Frontal cortex (tissue), 4 donors: ENCODE data around the gene CLDN11. TPM values are rescaled to one million over a fixed set of nuclear protein-coding genes. Genes with fewer than 3 reads are reported as not detected.

Source experiments
- DNase-seq, 2 donors: peaks; one replicate each; pipeline ENCODE4 v3.0.0; 2012; ENCODE audit warnings: low spot score in 2 of 2
- FAIRE-seq: peaks from 2 replicates; lab custom pipeline; 2012; peaks lifted over from hg19 to GRCh38; lab: Jason Lieb, UNC
- total RNA-seq: library from RNA; depleted of rRNA; stranded (reverse); fragments of >200 nt; gene quantifications from one replicate; pipeline ENCODE4 v1.2.3, GENCODE V29; 2014
- donor health status: control.
- donor health status: control.
- donor health status: control.

Gene CLDN11
- total RNA-seq, 1 donor from 2014 or later = 13.9 TPM

DNA sequence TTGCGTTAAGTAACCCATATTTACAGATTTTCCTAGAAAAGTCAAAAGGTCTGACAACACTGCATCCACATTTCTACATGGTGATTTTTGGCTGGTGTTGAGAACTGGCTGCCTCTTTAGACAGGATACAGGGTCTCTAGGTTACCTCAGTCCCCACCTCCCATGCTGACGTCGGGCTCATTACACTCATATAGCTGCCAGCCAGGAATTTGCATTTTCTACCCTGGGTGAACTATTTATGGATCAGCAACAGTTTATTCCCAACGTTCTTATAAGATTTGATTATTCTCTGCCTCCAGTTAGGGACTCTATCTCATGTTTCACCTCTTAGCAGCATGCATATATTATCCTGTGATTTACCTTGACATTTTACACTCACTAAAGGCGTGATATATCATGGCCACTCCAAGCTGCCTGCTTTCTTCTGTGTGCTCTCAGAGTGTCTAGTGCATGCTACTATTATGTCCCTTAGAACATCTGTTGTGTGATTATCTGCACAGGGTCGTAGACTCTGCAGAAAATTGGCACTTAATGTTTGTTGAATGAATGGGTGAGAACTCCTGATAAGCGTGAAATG lies 49.0 kb downstream of the CLDN11 start:
- no peak for DNase-seq
- FAIRE-seq = no peak

GRCh38 chr3:170469151-170470062 lies 50.7 kb downstream of the CLDN11 start:
- FAIRE-seq (no peak), DNase-seq (no peak)

GRCh38 chr3:170470063-170471016 lies 51.7 kb downstream of the CLDN11 start:
- DNase-seq (no peak), FAIRE-seq (no peak)

GRCh38 chr3:170471149-170471548 lies 52.5 kb downstream of the CLDN11 start:
- no peak for FAIRE-seq
- no peak for DNase-seq

- DNase-seq = no peak
- no peak for FAIRE-seq
Observed at GRCh38 chr3:170473358-170473757, 54.7 kb downstream of the CLDN11 start.

DNA sequence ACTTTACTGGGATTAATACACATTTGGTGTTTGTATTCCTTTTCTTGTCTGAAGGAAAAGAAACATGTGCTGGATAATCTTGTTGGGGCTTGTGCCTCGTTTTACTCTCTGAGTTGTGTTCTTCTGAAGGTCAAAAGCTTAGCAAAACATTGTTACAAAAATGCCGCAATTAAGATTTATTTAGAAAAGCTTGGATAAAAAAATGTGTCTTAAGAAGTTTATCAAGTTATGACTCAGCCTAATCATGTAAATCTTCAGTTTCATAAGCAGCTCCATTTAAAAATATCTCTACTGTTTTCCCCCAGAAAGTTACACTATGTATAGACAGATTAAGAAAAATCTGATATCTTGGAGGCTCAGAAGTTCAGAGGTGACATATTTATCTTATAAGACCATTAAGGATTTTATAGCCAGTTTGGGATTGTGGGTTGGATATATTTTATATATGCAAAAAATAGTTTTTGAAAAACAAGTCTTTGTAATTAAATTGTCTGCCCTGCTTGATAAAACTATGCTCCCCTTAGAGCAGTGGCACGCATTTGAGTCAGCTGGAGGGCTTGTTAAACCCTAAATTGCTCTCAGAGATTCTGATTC lies 56.5 kb downstream of the CLDN11 start:
- FAIRE-seq (no peak), DNase-seq (no peak)

DNA sequence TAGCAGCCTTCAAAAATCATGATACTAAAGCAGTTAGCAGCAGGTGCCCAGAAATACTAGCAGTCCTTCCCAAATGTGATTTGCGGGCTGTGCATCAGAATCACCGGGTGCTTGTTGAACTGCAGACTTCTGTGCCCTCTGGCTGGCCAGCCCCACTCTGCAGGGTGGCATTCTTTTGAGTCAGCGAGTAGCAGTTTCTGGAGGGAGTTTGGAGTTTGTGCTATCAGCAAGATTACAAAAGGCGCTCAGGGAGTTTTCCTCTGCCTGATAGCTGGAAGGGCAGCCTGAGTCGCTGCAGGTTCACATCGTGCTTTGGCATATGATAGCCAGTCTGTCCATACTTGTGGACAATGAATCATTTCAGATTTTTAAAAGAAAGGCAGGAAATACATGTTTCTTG lies 57.6 kb downstream of the CLDN11 start:
- DNase-seq (no peak), FAIRE-seq (no peak)

DNA sequence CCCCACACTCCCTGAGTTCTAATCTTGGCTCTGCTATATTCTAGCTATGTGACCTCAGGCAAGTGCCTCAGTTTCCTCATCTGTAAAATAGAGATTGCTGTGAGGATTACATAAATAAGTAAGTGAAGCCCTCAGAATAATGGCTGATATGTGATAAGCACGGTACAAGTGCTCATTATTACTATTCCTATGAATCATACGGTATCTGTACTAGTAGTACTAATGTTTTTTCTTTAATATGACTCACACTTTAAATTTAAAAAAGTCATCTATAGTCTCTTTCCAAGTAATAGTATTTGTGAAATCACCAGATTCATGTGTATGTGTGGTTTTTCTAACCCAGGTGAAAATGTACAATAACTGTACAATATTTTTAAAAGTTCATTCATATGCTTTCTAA lies 58.7 kb downstream of the CLDN11 start:
- FAIRE-seq (no peak), DNase-seq (no peak)

DNA sequence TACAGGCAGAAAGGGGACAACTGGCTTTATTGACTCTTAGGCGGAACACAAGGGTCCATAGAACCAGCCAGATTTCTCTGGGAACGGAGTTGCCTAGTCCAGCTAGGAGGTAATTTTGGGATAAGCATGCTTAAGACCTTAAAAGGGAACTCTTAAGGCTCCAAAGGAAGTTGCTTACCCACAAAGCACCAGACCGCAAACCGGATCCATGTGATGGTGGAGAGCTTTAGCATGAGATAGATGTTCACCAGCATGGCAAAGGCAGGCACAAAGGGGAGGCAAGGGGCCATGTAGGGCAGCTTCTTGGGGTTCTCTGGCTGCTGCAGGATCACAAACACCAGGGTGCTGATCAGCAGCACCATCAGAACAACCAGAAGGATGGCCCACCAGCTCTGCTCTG lies 61.4 kb downstream of the CLDN11 start:
- DNase-seq (no peak), FAIRE-seq (no peak)

- no peak for FAIRE-seq
- no peak for DNase-seq
Observed at GRCh38 chr3:170482199-170482598, 63.5 kb downstream of the CLDN11 start.

GRCh38 chr3:170483485-170484262 lies 65.0 kb downstream of the CLDN11 start:
- DNase-seq (no peak), FAIRE-seq (no peak)

Other genes with a start within 250 kb of the CLDN11 start
- gene PHC3, start 237.1 kb upstream of the CLDN11 start, total RNA-seq = 35.1 TPM
- 95.8 TPM for gene PRKCI, start 196.4 kb upstream of the CLDN11 start, total RNA-seq
- gene SKIL, start 61.2 kb upstream of the CLDN11 start, total RNA-seq = 160 TPM
- 6.9 TPM for gene SLC7A14, start 167.2 kb downstream of the CLDN11 start, total RNA-seq